GM18907 (cell line): ENCODE measurements around the gene CLDN7.

Source experiments
- ATAC-seq: cut with Tn5 transposase; IDR thresholded peaks from one replicate; pipeline ENCODE4 v1.9.1; 2021; ENCODE audit warnings: mild to moderate bottlenecking, moderate library complexity; ENCODE audit not compliant: unreplicated experiment

CLDN7 gene

GRCh38 chr17:7238420-7239090 lies 23.7 kb downstream of the CLDN7 start:
- ATAC-seq, result no peak

DNA sequence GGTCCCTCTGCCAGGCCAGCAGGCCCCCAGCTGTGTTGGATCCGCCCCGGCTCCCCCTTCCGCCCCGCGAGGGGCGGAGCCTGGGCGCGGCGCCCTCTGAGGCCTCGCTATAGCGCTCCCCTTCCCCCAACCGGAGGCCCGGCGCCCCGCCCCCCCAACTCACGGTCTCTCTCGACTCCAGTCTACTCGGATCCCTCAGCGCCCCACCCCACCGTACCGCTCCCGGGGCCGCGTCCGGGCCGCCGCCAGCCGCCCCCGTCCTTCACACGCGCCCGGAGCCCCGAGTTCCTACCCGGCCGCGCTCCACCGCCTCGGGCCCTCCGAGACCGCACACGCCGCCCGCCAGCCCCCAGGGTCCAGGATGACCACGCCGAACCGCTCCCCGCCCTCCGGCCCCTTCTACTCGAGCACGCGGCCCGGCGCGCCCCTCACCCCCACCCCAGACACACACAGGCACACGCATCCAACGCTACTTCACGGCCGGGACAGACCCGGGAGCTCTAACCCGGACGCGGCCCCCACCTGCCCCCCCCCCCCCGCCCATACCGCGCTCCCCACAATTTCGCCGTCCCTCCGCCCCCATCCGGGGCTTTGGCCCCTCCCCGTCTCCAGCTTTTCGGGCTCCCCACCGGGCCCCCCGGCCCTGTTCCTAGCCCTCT lies 24.4 kb downstream of the CLDN7 start:
- peak; percentile 10 for ATAC-seq

DNA sequence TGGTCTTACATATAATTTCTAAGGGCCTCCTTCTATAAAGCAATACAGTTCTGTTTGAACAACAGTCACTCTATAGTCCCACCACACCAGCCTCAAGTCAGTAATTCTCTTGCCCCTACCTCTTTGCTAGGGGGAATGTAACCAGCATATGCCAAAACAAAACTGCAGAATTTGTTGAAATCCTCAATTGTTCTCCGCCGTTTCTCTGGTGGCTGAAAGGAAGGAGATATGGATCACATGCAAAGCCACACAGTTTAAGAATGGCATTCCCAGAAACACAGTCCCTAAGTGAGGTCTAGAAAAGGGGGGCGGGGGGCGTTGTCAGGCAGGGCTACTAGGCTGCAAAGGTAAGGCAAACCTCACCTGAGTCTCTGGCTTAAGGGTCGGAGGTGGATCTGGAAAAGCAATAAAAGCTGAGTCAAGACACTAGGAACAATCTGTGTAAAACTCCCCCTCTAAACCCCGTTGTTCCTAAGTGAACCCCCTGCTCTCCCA lies 25.0 kb downstream of the CLDN7 start:
- ATAC-seq, result no peak

- ATAC-seq, result no peak
Measured at GRCh38 chr17:7236808-7237207, 25.5 kb downstream of the CLDN7 start.

- no peak for ATAC-seq
Measured at GRCh38 chr17:7235693-7236665, 26.3 kb downstream of the CLDN7 start.

GRCh38 chr17:7234083-7234951 lies 28.0 kb downstream of the CLDN7 start, which contains the start of gene DVL2:
Gene DVL2, minus strand, starts transcription at chr17:7234517. Its CDS starts 255 bp downstream, at chr17:7234262.
- peak; percentile 50 for ATAC-seq

DNA sequence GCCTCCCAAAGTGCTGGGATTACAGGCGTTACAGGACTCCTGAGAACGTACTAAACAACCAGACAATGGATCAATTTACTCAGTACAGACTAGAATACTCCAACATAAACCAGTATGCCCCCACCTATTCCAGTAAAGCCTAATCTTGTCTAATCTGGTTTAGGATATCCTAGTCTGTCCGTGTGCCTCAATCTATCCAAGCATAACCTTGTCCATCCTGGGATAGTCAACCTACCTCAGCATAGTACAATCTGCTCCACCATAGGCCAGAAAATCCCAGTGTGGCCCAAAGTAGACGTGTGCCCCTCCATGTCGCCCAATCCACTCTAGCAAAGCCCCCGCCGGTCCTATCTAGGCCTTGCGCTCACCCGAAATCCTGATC lies 28.6 kb downstream of the CLDN7 start:
- ATAC-seq, result no peak

DNA sequence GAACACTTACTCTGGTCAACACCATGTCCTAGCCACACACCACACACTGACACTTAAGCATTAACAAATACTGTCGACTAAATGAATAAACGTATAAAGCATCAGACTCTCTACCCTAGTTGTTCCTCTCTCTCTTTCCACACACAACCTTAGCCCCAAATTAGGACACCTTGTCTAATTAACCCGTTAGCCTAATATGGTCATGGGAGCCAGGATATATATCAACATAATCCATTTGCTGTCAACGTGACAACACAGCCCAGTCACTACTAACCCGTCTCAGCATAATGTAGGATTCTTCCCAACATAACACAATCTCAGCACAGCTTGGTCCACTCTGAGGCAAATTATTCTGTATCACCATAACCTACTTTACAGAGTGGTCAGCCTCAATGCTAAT lies 30.2 kb downstream of the CLDN7 start:
- no peak for ATAC-seq

GRCh38 chr17:7229504-7229903 lies 32.8 kb downstream of the CLDN7 start:
- ATAC-seq, result no peak

DNA sequence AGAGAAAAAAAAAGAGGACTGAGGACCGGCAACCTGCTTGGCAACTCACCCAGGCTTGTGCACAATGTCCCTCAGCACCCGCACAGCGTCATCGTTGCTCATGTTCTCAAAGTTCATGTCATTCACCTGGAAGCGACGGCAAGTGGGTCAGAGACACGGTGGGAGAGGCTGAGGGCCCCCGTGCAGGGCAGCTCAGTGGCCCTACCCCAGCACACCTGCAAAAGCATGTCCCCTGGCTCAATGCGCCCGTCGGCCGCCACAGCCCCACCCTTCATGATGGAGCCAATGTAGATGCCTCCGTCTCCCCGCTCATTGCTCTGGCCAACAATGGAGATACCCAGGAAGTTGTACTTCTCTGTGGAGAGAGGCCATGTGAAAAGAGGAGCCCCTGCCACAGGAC lies 33.4 kb downstream of the CLDN7 start:
- ATAC-seq, result no peak

- no peak for ATAC-seq
Measured at GRCh38 chr17:7226721-7227710, 35.3 kb downstream of the CLDN7 start.

- no peak for ATAC-seq
Measured at GRCh38 chr17:7225711-7226331, 36.5 kb downstream of the CLDN7 start.

DNA sequence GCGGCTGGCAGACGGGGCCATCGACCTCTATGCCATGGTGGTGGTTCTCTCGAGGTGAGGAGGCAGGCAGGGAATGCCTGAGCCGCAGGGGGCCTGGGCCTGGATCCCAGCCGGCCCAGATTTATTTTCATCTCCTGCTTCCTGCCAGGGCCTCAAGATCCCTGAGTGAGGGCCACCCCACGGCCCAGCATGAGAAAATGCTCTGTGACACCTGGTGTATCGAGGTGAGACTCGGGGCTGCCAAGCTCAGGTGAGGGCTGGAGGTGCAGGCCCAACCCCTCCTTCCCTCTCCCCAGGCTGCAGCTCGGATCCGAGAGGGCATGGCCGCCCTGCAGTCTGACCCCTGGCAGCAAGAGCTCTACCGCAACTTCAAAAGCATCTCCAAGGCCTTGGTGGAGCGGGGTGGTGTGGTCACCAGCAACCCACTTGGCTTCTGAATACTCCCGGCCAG lies 37.6 kb downstream of the CLDN7 start:
- no peak for ATAC-seq

DNA sequence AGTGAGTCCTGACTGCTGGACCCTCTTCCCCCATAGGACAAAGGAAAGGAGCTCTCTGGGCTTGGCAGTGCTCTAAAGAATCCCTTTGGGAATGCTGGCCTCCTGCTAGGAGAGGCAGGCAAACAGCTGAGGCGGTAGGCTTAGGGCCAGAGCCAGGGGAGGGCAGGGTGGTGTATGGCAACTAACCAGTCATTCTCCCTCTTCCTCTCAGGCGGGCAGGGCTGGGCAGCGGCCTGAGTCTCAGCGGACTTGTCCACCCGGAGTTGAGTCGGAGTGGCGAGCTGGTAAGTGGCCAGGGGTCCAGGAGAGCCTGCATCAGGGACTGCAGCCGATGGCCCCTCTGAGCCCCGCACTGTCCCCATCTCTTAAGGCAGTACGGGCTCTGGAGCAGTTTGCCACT lies 38.2 kb downstream of the CLDN7 start:
- ATAC-seq, result no peak

DNA sequence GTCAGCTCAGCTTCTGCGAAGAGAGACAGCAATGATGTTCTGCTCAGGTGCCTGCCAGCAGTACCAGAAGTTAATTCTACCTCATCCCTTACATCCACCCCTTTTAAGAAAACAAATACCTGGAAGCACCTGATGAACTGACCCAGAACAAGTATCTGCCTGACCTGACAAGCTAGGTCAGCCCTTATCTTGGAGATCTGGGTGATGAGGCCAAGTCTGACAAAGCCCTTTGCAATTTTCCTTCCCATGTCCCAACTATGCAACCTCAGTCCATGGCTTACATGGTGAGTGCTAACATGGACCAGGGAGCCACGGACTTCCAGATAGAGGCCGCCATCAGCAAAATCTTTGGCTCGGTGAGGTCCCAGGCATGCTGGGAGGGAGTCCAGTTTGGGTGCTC lies 38.9 kb downstream of the CLDN7 start:
- ATAC-seq, result no peak

DNA sequence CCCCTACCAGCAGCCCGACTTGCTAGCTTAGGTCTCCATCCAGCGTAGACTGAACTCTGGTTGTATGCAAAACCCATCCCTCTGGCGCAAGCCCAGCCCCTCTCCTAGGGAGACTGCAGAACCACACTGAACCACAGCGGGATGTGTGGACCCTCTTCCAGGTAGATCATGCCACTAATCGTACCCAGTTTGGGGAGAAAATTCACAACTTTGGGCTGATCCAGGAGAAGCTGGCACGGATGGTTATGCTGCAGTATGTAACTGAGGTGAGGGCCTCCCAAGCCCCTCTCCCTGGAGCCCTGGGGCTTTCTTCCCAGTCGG lies 39.3 kb downstream of the CLDN7 start:
- no peak for ATAC-seq

- ATAC-seq, result no peak
Measured at GRCh38 chr17:7222093-7222971, 39.9 kb downstream of the CLDN7 start.
